HCT116 (cell line): ENCODE results near the gene OR4D2. TPM values are rescaled to one million over a fixed set of nuclear protein-coding genes. Genes with fewer than 3 reads are reported as not detected.

ENCODE experiments used
- ATAC-seq: fragments of 200-7000 bp; cut with Tn5 transposase; 2 replicates; pipeline ENCODE4 v1.9.1; 2020; ENCODE audit warnings: mild to moderate bottlenecking, moderate library complexity
- BruUV-seq: library from RNA; stranded (reverse); fragments of 400-500 nt; replicated peaks from 2 replicates; lab custom pipeline; 2021; lab: Mats Ljungman, UMichigan
- CTCF ChIA-PET: fragments of 300-600 bp; sonication (Branson Sonifier 250); formaldehyde crosslinking; loops from one replicate; lab custom pipeline; 2021; ENCODE audit warnings: antibody characterized with exemption; lab: Charles Lee
- POLR2A ChIA-PET: fragments of 300-600, 350-600 bp; sonication (Branson Sonifier 250); formaldehyde crosslinking; loops from one replicate; lab custom pipeline; 2021; ENCODE audit warnings: antibody characterized with exemption; lab: Charles Lee
- RAD21 ChIA-PET, 2 experiments: fragments of 300-600 bp; sonication (Branson Sonifier 250); formaldehyde crosslinking; loops; one replicate each; lab custom pipeline; 2023; ENCODE audit warnings: low total read pairs in 2 of 2; ENCODE audit not compliant: uncharacterized antibody in 2 of 2, unreplicated experiment in 2 of 2, low non-redundant PET in 1 of 2; lab: Charles Lee
- DNase-seq: peaks from one replicate; pipeline ENCODE4 v3.0.0-alpha.2; 2010; ENCODE audit warnings: low read depth, low spot score
- H2AFZ ChIP-seq: fragments of 200-600 bp; shearing (Covaris generic), sonication (generic); 2 replicates; pipeline ENCODE4 v1.6.1; 2017; ENCODE audit warnings: low read depth, mixed run types, mixed read lengths, antibody characterized with exemption, low read length; ENCODE audit not compliant: poor library complexity, severe bottlenecking
- H3K27ac ChIP-seq: 2 replicates; pipeline ENCODE4 v1.5.1; 2012; ENCODE audit warnings: low read depth, low read length
- H3K27me3 ChIP-seq: fragments of 200-600 bp; sonication (generic); 2 replicates; pipeline ENCODE4 v1.6.1; 2016; ENCODE audit warnings: mixed run types, low read length, mixed read lengths; ENCODE audit not compliant: insufficient read depth
- H3K36me3 ChIP-seq, 2 experiments: fragments of 200-500 bp in 1 of 2; fragments of 200-600 bp in 1 of 2; sonication (Bioruptor generic) in 1 of 2; sonication (generic) in 1 of 2; 2 replicates each; pipeline versions ENCODE4 v1.5.1 to v1.6.1; 2014 to 2016; ENCODE audit warnings: low read length in 2 of 2, inconsistent platforms in 1 of 2, mixed read lengths in 1 of 2, mixed run types in 1 of 2; ENCODE audit not compliant: insufficient read depth in 2 of 2, control insufficient read depth in 1 of 2
- H3K4me1 ChIP-seq, 2 experiments: fragments of 200-600 bp in 1 of 2; sonication (generic) in 1 of 2; 2 replicates each; pipeline versions ENCODE4 v1.5.1 to v1.6.1; 2012 to 2017; ENCODE audit warnings: low read length in 2 of 2, inconsistent platforms in 1 of 2, mild to moderate bottlenecking in 1 of 2, mixed read lengths in 1 of 2, mixed run types in 1 of 2, moderate library complexity in 1 of 2; ENCODE audit not compliant: insufficient read depth in 2 of 2, control insufficient read depth in 1 of 2
- H3K4me2 ChIP-seq: fragments of 200-600 bp; sonication (generic); 2 replicates; pipeline ENCODE4 v1.6.1; 2017; ENCODE audit warnings: mixed run types, low read length, mixed read lengths
- H3K4me3 ChIP-seq, 2 experiments: fragments of 200-600 bp in 1 of 2; sonication (generic) in 1 of 2; replicated peaks in 1 of 2; 2 replicates each; pipeline ENCODE4 v1.5.1; 2011 to 2016; ENCODE audit warnings: low read length in 2 of 2, control low read depth in 1 of 2, low read depth in 1 of 2, mild to moderate bottlenecking in 1 of 2, mixed read lengths in 1 of 2, mixed run types in 1 of 2
- H3K79me2 ChIP-seq: fragments of 200-600 bp; sonication (generic); 2 replicates; pipeline ENCODE4 v1.6.1; 2017; ENCODE audit warnings: mild to moderate bottlenecking, mixed run types, low read length, moderate library complexity, mixed read lengths; ENCODE audit not compliant: insufficient read depth
- H3K9ac ChIP-seq: fragments of 200-600 bp; sonication (generic); 2 replicates; pipeline ENCODE4 v1.6.1; 2016; ENCODE audit warnings: low read length, mixed read lengths
- H3K9me2 ChIP-seq: fragments of 200-600 bp; sonication (generic), shearing (Covaris generic); 2 replicates; pipeline ENCODE4 v1.6.1; 2017; ENCODE audit warnings: mixed run types, mild to moderate bottlenecking, moderate library complexity; ENCODE audit not compliant: insufficient read depth
- H3K9me3 ChIP-seq, 2 experiments: fragments of 200-500 bp in 1 of 2; fragments of 200-600 bp in 1 of 2; sonication (Bioruptor generic) in 1 of 2; sonication (generic) in 1 of 2; 2 replicates each; pipeline ENCODE4 v1.6.1; 2014 to 2017; ENCODE audit warnings: low read length in 2 of 2, mixed read lengths in 2 of 2, inconsistent platforms in 1 of 2, low read depth in 1 of 2, mild to moderate bottlenecking in 1 of 2, mixed run types in 1 of 2, moderate library complexity in 1 of 2; ENCODE audit not compliant: control insufficient read depth in 1 of 2, insufficient read depth in 1 of 2
- H4K20me1 ChIP-seq: fragments of 200-600 bp; sonication (generic), shearing (Covaris generic); 2 replicates; pipeline ENCODE4 v1.6.1; 2017; ENCODE audit warnings: mixed run types, mild to moderate bottlenecking, moderate library complexity; ENCODE audit not compliant: insufficient read depth
- CEBPB ChIP-seq: IDR thresholded peaks from 2 replicates; pipeline ENCODE4 v1.6.1; 2012; ENCODE audit warnings: low read depth
- ELF1 ChIP-seq: IDR thresholded peaks from 2 replicates; pipeline ENCODE4 v1.6.1; 2012; ENCODE audit warnings: low read depth, borderline replicate concordance
- EZH2phosphoT487 ChIP-seq: fragments of 200-600 bp; IDR thresholded peaks from 2 replicates; pipeline ENCODE4 v1.6.1; 2018; ENCODE audit warnings: antibody characterized with exemption, borderline replicate concordance
- POLR2A ChIP-seq: IDR thresholded peaks from 2 replicates; pipeline ENCODE4 v1.7.0; 2011; ENCODE audit warnings: borderline replicate concordance; ENCODE audit not compliant: insufficient read depth, insufficient read length; ENCODE audit errors: extremely low read depth
- POLR2AphosphoS5 ChIP-seq: IDR thresholded peaks from 2 replicates; pipeline ENCODE4 v1.6.1; 2011; ENCODE audit warnings: mild to moderate bottlenecking, low read depth, low read length, moderate library complexity
- SIN3A ChIP-seq: IDR thresholded peaks from 2 replicates; pipeline ENCODE4 v1.6.1; 2012; ENCODE audit warnings: low read depth
- SP1 ChIP-seq: IDR thresholded peaks from 2 replicates; pipeline ENCODE4 v1.6.1; 2012; ENCODE audit warnings: low read depth
- YY1 ChIP-seq: IDR thresholded peaks from 2 replicates; pipeline ENCODE4 v1.6.1; 2011; ENCODE audit warnings: low read length, low read depth, moderate library complexity, mild to moderate bottlenecking; ENCODE audit not compliant: insufficient replicate concordance; ENCODE audit errors: extremely low read depth
- ZBTB33 ChIP-seq: IDR thresholded peaks from 2 replicates; pipeline ENCODE4 v1.6.1; 2011; ENCODE audit warnings: mild to moderate bottlenecking, low read length, moderate library complexity; ENCODE audit not compliant: insufficient replicate concordance; ENCODE audit errors: extremely low read depth
- intact Hi-C: fragments of 100-400 bp; cut with micrococcal nuclease; formaldehyde crosslinking; loops from 2 replicates; pipeline ENCODE4 v1.10.0; 2022
- total RNA-seq: library from RNA; stranded (reverse); gene quantifications from one replicate; pipeline ENCODE4 v1.2.1, GENCODE V29; 2021; ENCODE audit not compliant: unreplicated experiment
- TF ChIP-seq, protein P1 (sequence below): IDR thresholded peaks from 2 replicates; pipeline ENCODE4 v1.6.1; 2012

OR4D2 gene
- total RNA-seq, 1 experiment from 2014 or later, result not detected

DNA sequence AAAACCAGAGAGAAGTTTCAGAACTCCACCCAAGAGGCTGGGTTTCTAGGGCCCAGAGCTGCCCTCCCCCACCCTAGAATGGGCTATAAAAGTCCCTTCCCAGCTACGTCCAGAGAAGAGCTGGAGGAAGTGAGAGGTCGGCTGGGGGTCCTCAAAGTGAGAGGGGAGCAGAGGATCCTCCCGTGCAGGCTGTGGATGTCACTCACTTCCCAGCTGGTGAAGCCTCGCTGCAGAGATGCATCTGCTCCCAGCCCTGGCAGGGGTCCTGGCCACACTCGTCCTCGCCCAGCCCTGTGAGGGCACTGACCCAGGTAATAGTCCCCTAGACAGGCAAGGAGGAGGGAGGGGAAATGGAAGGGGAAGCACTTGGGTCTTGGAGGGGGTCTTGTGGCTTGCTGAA is 25.8 kb downstream of the OR4D2 start, which contains the start of gene EPX:
EPX (plus strand) TSS at position 115 of the 400 bp plus-strand sequence; CDS start at position 236, 121 bp downstream.
- no peak within 1 kb of the TSS for H3K4me3 ChIP-seq
- no peak for ATAC-seq
- H3K9ac ChIP-seq, result no peak within 1 kb of the TSS
- no peaks in the 10 kb centered on the region for H3K79me2 ChIP-seq
- peaks cover 8 to 18% of the 10 kb centered on the region in 2 experiments for H3K4me1 ChIP-seq
- POLR2A ChIA-PET, result no interaction called here
- H3K36me3 ChIP-seq, result no peaks in the 10 kb centered on the region
- DNase-seq, result no peak
- H3K4me2 ChIP-seq, result no peak within 1 kb of the TSS
- TF ChIP-seq, protein P1, sequence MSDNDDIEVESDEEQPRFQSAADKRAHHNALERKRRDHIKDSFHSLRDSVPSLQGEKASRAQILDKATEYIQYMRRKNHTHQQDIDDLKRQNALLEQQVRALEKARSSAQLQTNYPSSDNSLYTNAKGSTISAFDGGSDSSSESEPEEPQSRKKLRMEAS, result no peak
- no peak for TF ChIP-seq EZH2phosphoT487
- no peak for TF ChIP-seq SIN3A
- TF ChIP-seq CEBPB, result no peak
- no peak for TF ChIP-seq POLR2AphosphoS5
- no peak for TF ChIP-seq ZBTB33
- TF ChIP-seq SP1, result no peak
- no peak for TF ChIP-seq YY1
- no peak for TF ChIP-seq ELF1
- TF ChIP-seq POLR2A, result no peak
- CTCF ChIA-PET, result no interaction called here
- no peaks in the 10 kb centered on the region for H3K9me2 ChIP-seq
- H3K9me3 ChIP-seq, result no peaks in the 10 kb centered on the region
- BruUV-seq, result no TSS peak
- intact Hi-C loops, result no loop called here
- RAD21 ChIA-PET, result no interaction called here
- H2AFZ ChIP-seq, result no peak within 1 kb of the TSS
- no peak within 1 kb of the TSS for H3K27ac ChIP-seq
- H4K20me1 ChIP-seq, result no peaks in the 10 kb centered on the region
- H3K27me3 ChIP-seq, result no peaks in the 10 kb centered on the region
